ENCODE results near the gene CALD1. TPM values are rescaled to one million over a fixed set of nuclear protein-coding genes. Genes with fewer than 3 reads are reported as not detected.
"Not testable (repeated sequence)": the region's sequence is repeated elsewhere in the genome, so short reads cannot be mapped to it uniquely, and the experiment has no call there.

The CALD1 gene
- total RNA-seq, 1 donor from 2014 or later, result 389 TPM

DNA sequence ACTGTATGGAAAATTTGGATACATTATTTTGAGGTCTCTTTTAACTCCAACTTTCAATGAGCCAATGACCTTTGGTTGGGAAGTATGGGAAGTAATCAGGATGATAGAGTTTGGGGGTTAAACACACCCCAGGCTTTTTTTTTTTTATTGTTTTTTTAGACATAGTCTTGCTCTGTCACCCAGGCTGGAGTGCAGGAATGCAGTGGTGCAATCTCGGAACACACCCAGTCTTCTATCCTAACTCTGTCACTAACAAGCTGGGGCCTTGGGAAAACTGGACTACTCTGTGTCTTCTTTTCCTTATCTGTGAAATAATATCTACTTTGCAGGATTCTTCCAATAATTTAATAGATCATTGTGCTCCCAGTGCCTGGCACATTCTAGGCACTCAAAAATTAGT, 169.3 kb downstream of the CALD1 start:
- no peak for DNase-seq (ENCODE audit: low spot score)

DNA sequence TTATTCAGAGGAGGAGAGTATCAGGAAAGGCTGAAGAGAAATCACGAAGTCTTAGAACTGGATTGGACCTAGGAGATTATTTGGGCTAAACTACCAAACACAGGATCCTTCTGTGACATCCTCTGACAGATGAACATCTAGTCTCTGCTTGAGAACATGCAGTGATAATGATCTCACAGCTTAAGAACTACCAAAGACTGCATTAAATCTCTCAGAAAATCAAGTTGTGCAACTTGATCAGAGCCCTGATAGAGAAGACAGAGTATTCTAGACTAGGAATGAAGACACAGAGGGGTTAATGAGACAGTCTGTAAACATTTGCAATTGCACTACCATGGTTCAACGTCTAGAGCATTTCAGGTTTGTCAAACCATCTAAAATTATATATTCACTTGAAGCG, 169.7 kb downstream of the CALD1 start:
- DNase-seq (ENCODE audit: low spot score), result no peak

DNA sequence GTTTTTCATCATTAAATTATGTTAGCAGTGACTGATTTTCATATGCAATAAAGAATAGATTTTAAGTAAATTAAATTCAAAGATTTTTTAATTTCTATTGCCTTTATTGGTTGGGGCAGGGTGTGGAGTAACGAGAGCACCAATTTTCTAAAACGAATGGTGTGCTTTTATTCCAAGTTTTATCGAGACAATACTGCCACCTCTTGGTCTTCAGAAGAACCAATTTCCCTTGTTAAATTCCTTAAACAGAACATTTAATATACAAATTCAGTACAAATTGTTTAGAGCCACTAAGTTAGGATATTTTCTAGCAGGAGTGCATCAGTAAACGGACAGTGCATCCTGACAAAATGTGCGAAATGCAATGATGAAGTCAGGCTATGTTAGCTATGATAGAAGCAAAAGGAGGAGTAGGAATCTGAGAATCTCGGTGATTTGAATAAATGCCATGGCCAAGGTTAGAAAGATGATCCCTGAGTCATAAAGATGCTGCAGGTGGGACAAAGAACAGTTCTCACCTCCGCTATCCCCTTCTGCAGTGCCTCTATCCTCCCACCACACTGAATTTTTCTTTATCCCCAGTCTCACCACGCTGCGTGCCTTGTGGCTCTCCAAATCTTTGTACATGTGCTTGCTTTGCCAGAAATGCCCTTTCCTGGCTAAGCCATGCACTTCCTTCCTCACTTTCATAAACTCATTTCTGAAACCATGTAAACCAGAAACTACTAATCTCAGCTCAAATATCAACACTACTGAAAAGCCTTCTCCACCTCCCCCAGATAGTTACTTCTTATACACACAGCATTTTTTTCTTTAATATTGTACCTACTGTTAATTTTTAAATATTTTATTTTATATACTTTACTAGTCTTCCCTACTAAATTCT, 175.0 kb downstream of the CALD1 start:
- no peak for DNase-seq (ENCODE audit: low spot score)

DNA sequence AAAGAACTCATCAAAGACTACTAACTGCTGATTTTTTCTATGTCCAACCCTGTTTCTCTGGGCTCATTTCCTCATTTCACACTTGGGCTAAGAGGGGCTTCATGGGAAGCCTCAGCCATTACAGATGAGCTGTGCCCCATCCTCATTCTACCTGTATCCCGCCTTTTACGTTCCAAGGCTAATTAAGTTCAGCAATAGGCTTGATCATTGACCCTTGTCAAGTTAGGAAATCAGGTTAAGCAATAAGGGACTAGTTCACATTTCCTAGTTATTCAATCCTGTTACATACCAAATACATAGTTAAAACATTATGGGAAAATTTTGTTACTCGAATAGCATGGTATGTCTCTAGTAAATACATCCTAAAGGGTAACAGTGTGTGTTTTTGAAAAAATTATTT, 177.6 kb downstream of the CALD1 start:
- no peak for DNase-seq (ENCODE audit: low spot score)

DNA sequence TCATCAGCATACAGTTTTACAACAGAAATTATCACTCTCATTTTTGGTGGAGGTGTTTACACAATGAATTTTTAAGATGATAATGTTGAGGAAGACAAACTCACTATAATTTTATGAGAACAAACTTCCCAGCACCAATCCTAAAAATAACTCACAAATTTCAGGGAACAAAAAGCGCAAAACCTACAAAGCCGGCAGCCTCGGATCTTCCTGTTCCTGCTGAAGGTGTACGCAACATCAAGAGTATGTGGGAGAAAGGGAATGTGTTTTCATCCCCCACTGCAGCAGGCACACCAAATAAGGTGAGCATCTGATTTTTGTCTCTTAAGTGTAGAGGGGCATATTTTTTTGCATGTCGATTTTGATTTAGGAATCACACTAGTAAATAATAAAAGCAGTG, 180.4 kb downstream of the CALD1 start:
- DNase-seq (ENCODE audit: low spot score), result no peak

DNA sequence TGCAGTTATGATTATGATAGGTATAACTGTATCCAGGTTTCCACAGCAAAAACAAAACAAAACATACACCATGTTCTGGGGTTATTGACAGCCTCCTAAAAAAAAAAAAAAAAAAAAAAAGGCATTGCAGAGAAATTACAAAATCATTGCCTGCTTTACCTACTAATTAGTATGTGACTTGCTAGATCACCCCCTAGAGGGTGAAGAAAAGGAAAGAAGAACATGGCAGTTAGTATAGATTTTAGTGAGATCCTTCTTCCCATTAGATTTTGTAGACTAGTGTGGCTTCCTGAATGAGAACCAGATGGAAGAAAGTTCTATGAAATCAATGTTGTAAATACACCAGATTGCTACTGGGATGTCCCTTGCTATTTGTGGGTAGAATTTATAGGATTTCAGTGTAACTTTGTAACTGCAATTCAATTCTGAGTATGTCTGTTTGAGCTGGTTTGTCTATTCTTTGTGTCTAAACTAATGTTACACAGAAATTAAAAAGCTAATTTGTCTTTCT, 182.9 kb downstream of the CALD1 start:
- no peak for DNase-seq (ENCODE audit: low spot score)

DNA sequence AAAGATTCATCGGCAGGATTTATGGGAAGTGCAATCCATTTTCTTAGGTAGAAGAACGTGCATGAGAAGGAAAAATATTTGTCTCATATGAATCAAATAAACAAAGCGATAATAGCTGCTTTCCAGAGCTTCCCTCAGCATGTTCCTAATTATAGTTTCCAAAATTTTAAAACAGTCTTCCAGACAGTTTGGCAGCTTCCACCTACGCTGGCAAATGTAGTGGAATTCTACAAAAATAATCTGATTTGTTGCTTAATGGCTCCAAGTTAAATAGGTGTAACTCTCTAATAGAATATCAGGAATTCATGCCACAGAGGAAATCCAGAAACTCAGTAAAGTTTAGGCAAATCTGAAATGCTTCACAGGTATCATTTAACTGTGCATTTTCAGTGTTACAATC, 183.6 kb downstream of the CALD1 start:
- DNase-seq (ENCODE audit: low spot score), result no peak

DNA sequence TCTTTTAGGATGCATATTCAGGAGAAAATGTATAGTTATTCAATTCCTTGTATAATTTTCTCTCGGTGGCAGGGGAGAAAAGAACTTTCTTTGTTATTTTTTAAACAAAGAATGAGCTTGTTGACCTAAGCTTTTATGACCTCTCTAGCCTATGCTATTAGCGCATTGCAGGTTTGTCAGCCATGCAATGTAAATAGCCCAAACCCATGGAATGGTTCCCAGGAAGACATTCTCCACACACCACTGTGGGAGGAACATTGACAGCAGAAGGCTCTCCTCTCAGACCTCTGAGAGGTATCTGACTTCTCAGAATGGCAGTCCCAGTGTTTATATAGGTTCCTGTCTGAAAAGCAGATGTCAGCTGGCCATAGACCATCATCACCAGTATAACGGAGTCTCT, 187.3 kb downstream of the CALD1 start:
- no peak for DNase-seq (ENCODE audit: low spot score)

DNA sequence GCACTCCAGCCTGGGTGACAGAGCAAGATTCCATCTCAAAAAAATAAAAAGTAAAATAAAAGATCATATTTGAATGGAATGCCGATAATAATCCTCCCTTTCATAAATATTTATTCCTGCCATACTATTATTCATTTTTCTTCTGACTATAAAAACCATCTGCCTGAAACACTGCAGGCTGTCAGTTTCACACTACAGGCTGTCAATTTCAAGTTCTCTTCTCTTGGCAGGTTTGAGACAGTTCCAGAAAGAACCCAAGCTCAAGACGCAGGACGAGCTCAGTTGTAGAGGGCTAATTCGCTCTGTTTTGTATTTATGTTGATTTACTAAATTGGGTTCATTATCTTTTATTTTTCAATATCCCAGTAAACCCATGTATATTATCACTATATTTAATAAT, 188.7 kb downstream of the CALD1 start:
- no peak for DNase-seq (ENCODE audit: low spot score)

DNA sequence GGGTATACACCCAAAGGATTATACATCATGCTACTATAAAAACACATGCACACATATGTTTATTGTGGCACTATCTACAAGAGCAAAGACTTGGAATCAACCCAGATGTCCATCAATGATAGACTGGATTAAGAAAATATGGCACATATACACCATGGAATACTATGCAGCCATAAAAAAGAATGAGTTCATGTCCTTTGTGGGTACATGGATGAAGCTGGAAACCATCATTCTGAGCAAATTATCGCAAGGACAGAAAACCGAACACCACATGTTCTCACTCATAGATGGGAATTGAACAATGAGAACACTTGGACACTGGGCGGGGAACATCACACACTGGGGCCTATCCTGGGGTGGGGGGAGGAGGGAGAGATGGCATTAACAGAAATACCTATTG, 202.2 kb downstream of the CALD1 start:
- not testable (repeated sequence) for DNase-seq (ENCODE audit: low spot score)

DNA sequence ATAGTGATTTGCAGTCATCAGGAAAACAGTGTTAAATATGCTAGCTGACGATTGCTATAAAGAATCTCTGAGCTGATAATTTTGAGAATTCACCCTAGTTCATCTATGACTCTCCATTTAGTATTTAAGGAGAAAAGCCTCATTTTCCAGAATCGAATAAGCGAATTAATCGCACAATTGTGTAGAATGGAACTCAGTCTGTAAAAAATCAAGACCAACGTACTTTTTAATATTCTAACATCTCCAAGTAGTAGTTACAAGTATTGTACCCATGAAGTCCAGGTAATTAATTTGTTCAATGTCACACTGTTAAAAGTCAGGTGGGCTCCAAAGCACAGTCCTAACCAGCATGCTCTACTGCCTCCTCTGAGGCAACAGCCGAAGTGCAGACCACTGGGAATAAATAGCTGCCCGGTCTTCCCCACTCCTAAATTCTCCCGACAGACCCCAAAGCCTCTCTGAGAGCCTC, 206.5 kb downstream of the CALD1 start:
- no peak for DNase-seq (ENCODE audit: low spot score)

DNA sequence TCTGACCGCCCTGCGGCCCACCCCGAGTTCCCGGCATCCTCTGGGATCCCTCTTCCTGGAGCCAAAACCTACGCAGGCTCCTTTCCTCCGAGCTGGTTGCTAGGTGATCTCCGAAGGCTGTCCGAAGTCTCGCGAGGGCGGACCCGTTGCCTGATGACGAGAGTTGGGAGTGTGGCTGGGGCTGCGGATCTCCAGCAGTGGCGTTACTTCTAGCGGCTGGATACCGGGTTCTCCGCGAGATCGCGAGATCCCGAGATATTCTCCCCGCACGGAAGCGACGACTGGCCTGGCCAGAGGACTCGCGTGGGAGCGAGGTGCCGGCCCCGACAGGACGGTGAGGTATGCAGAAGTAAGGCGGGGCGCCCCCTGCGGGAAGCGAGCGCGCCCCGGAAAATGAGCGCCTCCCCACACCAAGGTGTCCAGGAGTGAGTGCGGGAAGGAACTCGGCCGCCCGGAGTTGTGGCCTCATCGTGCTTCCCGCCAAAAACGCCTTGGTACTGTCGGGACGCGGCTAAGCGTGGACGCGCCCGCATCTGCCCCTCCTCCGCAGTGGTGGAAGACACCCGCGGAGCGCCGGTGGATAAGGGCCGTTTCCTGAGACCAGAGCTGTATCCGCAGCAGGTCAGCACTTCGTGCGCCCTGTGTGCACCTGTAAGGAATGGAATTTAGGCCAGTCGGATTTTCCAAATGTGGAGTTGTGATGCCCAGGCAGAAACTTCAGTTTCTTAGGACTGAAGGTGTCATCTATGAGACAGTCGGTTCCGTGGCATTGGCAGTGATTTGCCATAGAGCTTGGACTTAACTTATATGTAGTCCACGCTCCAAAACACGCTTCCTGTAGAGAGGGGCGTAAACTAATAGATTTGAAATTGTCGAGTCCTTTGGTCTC, 207.2 kb downstream of the CALD1 start, which contains the start of gene AGBL3:
TSS of gene AGBL3 (plus strand) at position 146 of the 889 bp plus-strand sequence. CDS start 1,426 bp downstream, outside the sequence.
- peak; percentile 95 for DNase-seq (ENCODE audit: low spot score)

DNA sequence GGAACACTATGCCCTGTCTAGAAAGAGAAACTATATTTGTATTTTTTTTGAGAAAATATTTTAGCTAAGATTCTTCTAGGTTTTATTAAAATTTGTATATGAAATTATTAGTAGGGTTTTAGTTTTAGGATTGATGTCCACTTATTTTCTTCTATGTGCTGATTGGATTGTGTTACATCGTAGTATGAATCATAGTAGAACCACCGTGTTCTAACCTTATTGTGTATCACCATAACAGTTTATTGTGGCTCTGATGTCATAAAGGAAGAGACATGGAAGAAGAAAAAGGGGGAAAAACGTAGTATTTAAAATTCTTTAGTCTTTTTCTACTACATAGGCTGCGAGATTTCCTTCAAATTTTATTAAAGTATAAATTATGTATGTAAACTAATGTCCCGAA, 208.7 kb downstream of the CALD1 start:
- no peak for DNase-seq (ENCODE audit: low spot score)

DNA sequence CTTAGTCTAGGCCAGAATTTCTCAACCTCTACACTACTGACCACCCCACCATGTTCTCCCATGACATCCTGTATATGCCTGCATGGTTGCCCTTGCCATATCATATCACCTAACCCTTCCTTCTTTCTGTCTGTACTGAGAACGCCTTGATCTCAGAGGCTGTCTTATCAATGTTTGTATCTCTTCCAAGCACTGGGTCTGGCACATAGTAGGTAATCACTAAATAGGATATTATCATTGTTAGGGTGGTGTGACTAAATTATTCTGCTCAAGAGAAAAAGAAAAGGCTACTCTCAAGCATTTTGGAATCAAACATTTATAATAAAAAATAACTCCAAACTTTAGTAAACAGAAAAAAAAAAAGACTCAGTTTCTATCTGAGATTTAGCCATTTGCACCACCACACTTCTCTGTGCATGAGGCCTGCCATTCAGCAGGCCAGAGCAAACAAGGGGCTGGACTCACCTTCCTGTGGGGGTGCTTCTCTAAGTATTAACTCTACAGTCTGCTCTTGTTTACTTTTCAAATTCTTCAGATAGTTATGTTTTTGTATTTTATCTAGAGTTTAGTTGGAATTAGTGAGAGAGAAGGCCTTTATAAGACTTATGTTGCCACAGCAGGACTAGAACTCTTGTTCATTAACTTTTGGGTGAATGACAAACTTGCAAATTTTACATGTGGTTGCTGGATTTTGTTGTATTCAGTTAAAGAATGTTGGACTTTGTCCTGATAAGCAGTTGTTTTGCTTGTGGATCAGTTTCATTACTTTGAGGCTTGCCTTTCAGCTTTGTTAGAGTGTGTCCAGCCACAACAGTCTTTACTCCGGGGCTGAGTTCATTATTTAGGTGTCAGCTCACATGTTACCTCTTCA, 212.3 kb downstream of the CALD1 start:
- DNase-seq (ENCODE audit: low spot score), result no peak

DNA sequence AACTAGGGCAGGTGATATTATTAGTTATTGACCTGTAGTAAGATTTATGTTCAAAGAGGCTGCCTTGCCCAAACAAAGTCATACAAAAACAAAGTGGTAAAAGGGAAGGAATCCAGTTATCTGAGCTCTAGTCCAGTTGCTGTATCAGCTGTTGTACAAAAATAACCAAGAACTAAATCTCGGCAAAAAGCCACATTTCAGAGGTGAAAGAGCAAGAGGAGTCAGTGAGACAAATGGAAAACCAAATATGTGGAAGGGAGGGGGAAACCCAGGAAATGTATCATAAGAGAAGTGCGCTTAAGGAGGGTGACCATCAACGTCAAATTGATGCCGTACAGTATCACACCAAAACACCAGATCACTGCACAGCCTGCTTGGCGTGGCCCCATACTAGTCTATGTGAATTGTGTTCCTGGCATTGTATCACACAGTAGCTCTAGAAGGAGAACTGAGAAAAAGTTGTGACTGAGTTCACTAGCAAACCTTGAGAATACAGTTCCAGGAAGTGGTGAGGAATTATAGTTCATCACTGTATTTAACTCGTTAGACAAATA, 213.3 kb downstream of the CALD1 start:
- DNase-seq (ENCODE audit: low spot score), result no peak

DNA sequence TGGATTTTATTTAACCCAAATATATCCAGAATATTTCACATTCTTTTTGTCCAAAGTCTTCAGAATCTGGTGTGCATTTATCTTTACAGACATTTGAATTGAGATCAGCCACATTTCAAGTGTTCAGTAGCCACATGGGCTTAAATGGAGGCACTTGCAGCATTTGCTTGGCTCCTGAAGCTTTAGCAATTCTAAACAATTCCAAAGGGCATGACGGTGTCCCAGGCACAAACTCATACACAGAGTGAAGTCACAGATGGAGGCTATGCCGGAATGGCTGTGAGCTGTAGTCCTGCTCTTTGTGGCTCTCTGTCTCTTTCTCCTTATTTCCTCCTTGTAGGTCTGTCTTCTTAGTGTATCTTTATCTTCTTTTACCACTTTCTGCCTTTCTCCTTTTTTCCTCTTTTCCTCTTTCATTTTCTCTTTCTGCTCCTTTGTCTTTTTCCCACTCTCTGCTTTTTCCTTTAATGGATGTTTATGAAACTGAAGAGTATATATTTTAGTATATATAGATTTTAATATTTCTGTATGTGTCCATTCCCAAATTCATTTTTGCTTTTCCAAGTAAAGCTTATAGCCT, 214.5 kb downstream of the CALD1 start:
- DNase-seq (ENCODE audit: low spot score), result no peak

DNA sequence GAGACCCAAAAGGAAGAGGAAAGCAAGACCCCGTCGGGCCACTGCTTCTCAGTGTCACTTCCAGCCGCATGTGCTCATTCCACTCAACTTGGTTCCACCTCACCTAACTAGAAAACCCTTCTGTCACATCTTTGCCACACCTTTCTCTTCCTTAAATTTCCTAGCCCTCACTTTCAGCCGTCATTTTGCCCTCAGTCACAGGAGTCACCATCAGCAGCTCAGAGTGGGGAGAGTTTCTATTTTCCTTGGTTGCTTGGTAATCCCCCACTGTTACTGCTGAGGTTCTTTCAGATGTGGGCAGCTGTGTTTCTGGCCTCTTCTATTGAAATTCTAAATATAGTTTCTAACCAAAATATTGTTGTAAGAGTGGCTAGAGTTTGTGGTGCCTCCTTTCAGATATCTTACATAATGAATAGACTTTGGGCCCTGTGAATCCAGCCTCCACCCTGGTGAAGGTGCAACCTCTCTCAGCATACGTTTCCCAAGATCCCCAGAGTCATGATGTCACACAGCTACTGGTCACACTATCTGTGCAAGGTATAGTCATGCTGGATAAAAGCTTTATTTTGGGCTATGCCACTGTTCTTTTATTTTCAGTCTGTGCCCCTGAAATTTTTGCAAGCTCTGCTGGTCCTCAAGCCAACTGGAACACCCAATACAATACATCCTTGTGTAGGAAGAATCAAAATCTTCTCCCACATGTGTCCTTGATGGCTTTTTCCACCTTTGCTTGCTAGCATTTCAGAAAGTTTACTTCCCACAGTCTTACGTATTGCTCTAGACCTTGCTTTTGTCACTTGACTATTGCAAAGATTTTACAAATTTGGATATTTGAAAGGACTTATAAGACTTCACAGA, 216.0 kb downstream of the CALD1 start:
- DNase-seq (ENCODE audit: low spot score), result no peak

DNA sequence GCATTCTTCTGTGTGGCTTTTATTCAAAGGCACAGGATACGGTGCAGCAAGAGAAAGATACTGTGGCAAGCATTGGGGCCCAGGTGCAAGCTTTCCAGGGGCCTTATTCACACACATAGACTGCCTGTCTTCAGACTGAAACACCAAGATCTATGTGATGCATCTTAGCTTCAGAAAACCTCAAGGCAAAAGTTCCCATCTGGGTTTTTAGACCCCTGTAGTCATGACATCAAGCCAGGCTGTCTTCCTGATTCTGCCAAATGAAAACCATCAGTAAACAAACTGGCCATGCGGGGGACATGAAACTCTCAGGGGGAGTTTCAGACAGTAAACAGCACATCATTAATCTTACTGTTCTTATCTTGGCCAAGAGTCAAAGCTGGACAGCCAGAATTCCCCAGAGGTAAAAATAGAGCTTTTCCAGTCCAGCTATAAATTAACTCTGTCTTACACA, 216.7 kb downstream of the CALD1 start:
- no peak for DNase-seq (ENCODE audit: low spot score)

DNA sequence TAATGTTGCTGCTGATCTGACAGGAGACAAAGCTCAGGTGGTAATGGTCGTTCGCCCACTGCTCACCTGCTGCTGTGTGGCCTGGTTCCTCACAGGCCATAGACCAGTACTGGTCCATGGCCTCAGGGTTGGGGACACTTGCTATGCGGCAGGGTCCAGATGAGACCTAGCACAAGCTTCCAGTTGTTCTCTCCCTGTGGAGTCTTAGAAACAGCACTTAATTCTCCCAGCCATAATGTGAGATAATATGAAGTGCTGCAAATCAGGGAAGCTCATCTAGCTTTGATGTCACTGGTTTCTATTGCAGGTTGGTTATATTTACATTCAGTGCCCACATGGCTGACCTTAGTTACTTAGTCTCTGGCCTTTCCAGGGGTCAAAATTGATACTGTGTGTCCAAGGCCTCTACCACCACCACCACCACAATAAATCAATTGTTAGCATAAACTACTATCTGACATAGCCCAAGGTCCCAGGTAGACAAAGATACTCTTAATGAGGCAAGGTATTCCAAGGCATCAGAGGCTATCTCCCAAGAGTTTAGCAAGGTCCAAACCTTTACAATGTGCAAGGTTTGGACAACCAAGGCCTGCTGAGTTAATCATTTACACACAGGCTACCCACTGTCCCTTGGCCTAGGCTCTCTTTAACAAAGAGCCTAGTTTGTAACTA, 217.9 kb downstream of the CALD1 start:
- DNase-seq (ENCODE audit: low spot score), result no peak
